Liver (tissue), 9 donors: ENCODE measurements around the gene MAP3K13. TPM values are rescaled to one million over a fixed set of nuclear protein-coding genes. Genes with fewer than 3 reads are reported as not detected.

Experiments
- DNase-seq: peaks from one replicate; pipeline ENCODE4 v3.0.0-alpha.2; 2017; ENCODE audit warnings: low spot score
- H3K27ac ChIP-seq, 2 donors: one replicate each; pipeline ENCODE4 v1.7.0; 2013; ENCODE audit warnings: inconsistent platforms in 2 of 2, low read length in 2 of 2, control low read depth in 1 of 2, low read depth in 1 of 2, mild to moderate bottlenecking in 1 of 2
- H3K27me3 ChIP-seq, 4 donors: one replicate each; pipeline versions ENCODE4 v1.6.1 to v1.7.0; 2013; ENCODE audit warnings: low read length in 3 of 4, inconsistent platforms in 1 of 4, mild to moderate bottlenecking in 1 of 4, moderate library complexity in 1 of 4; ENCODE audit not compliant: control insufficient read depth in 4 of 4, insufficient read depth in 4 of 4
- H3K36me3 ChIP-seq, 4 donors: one replicate each; pipeline versions ENCODE4 v1.6.1 to v1.7.0; 2013; ENCODE audit warnings: low read length in 3 of 4, mild to moderate bottlenecking in 3 of 4, low read depth in 1 of 4, moderate library complexity in 1 of 4; ENCODE audit not compliant: control insufficient read depth in 4 of 4, insufficient read depth in 3 of 4
- H3K4me1 ChIP-seq, 4 donors: one replicate each; pipeline versions ENCODE4 v1.6.1 to v1.7.0; 2013; ENCODE audit warnings: low read length in 3 of 4, mild to moderate bottlenecking in 3 of 4, moderate library complexity in 1 of 4; ENCODE audit not compliant: control insufficient read depth in 4 of 4, insufficient read depth in 4 of 4
- H3K4me3 ChIP-seq, 3 donors: one replicate each; pipeline versions ENCODE4 v1.6.1 to v1.7.0; 2013; ENCODE audit warnings: low read length in 3 of 3, control low read depth in 1 of 3, low read depth in 1 of 3, mild to moderate bottlenecking in 1 of 3
- H3K9ac ChIP-seq, 2 donors: one replicate each; pipeline ENCODE4 v1.7.0; 2013; ENCODE audit warnings: low read length in 2 of 2, mild to moderate bottlenecking in 2 of 2, moderate library complexity in 2 of 2, control low read depth in 1 of 2, low read depth in 1 of 2
- H3K9me3 ChIP-seq, 4 donors: one replicate each; pipeline versions ENCODE4 v1.6.1 to v1.7.0; 2013; ENCODE audit warnings: low read length in 3 of 4; ENCODE audit not compliant: control insufficient read depth in 4 of 4
- EGR1 ChIP-seq, 2 donors: IDR thresholded peaks; 2 replicates each; pipeline ENCODE4 v1.6.1; 2016 to 2018; ENCODE audit warnings: antibody characterized with exemption in 2 of 2, low read depth in 2 of 2
- FOXA1 ChIP-seq: IDR thresholded peaks from 2 replicates; pipeline ENCODE4 v1.6.1; 2016; ENCODE audit warnings: antibody characterized with exemption
- FOXA2 ChIP-seq: IDR thresholded peaks from 2 replicates; pipeline ENCODE4 v1.6.1; 2016; ENCODE audit warnings: antibody characterized with exemption
- HNF4A ChIP-seq, 2 donors: conservative IDR thresholded peaks; 2 replicates each; pipeline ENCODE4 v1.6.1; 2016; ENCODE audit warnings: antibody characterized with exemption in 2 of 2, mild to moderate bottlenecking in 2 of 2
- HNF4G ChIP-seq: IDR thresholded peaks from 2 replicates; pipeline ENCODE4 v1.6.1; 2016; ENCODE audit warnings: antibody characterized with exemption
- MAX ChIP-seq: IDR thresholded peaks from 2 replicates; pipeline ENCODE4 v1.6.1; 2016; ENCODE audit warnings: antibody characterized with exemption
- NR2F2 ChIP-seq: IDR thresholded peaks from 2 replicates; pipeline ENCODE4 v1.6.1; 2016; ENCODE audit warnings: antibody characterized with exemption
- RAD21 ChIP-seq, 2 donors: IDR thresholded peaks; 2 replicates each; pipeline ENCODE4 v1.6.1; 2016; ENCODE audit warnings: antibody characterized with exemption in 2 of 2, mild to moderate bottlenecking in 2 of 2
- RXRA ChIP-seq, 2 donors: IDR thresholded peaks; 2 replicates each; pipeline ENCODE4 v1.6.1; 2017 to 2018; ENCODE audit warnings: antibody characterized with exemption in 2 of 2, mild to moderate bottlenecking in 1 of 2
- TAF1 ChIP-seq: conservative IDR thresholded peaks from 2 replicates; pipeline ENCODE4 v1.6.1; 2016; ENCODE audit warnings: antibody characterized with exemption, mild to moderate bottlenecking
- ZBTB33 ChIP-seq: IDR thresholded peaks from 2 replicates; pipeline ENCODE4 v1.6.1; 2016; ENCODE audit warnings: antibody characterized with exemption
- WGBS: extraction: QIAGEN DNeasy Blood & Tissue Kit; methylation state at CpG from one replicate; pipeline ENCODE4 v1.1.7; 2013; 5-methylcytosine and 5-hydroxymethylcytosine counted together
- polyA plus RNA-seq, 2 donors: library from polyadenylated mRNA; stranded (reverse) in 1 of 2; unstranded in 1 of 2; fragments of 200-250 nt in 1 of 2; fragments of >200 nt in 1 of 2; fragmentation: Nextera tagmentation in 1 of 2; extraction: Ambion mirVana in 1 of 2; gene quantifications; one replicate each; pipeline versions ENCODE4 v1.2.1 to v1.2.3, GENCODE V29; 2013 to 2015
- total RNA-seq, 2 donors: library from RNA; depleted of rRNA; stranded (reverse); fragments of >200 nt; gene quantifications; one replicate each; pipeline ENCODE4 v1.2.3, GENCODE V29; 2014
- TF ChIP-seq, protein P1 (sequence below): IDR thresholded peaks from 2 replicates; pipeline ENCODE4 v1.6.1; 2016; ENCODE audit warnings: antibody characterized with exemption
- TF ChIP-seq, protein P2 (sequence below): fragments of 150-350 bp; IDR thresholded peaks from 2 replicates; pipeline ENCODE4 v1.5.1; 2017; ENCODE audit warnings: improper control_type of control experiment, low read depth, low read length; ENCODE audit not compliant: missing input control
- TF ChIP-seq, protein P3 (sequence below): IDR thresholded peaks from 2 replicates; pipeline ENCODE4 v1.6.1; 2016; ENCODE audit warnings: antibody characterized with exemption, mild to moderate bottlenecking
- donor health status: healthy.
- donor health status: healthy.
- donor health status: healthy.
- donor health status: healthy.
- donor health status: healthy.

Gene MAP3K13
- total and polyA plus RNA-seq, 4 donors = 11.3 to 38.1 (median 26.5) TPM

GRCh38 chr3:185409957-185410356, 47.0 kb downstream of the MAP3K13 start:
- no peak for DNase-seq
- Histone ChIP-seq H3K27ac (no peak overlapping the region), H3K4me1 (no peaks in the 10 kb centered on the region), H3K9me3 (no peaks in the 10 kb centered on the region), H3K4me3 (no peak overlapping the region), H3K27me3 (no peaks in the 10 kb centered on the region), H3K9ac (no peak overlapping the region), H3K36me3 (no peaks in the 10 kb centered on the region)
- TF ChIP-seq, protein P1, sequence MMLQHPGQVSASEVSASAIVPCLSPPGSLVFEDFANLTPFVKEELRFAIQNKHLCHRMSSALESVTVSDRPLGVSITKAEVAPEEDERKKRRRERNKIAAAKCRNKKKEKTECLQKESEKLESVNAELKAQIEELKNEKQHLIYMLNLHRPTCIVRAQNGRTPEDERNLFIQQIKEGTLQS = no peak
- TF ChIP-seq, protein P2, sequence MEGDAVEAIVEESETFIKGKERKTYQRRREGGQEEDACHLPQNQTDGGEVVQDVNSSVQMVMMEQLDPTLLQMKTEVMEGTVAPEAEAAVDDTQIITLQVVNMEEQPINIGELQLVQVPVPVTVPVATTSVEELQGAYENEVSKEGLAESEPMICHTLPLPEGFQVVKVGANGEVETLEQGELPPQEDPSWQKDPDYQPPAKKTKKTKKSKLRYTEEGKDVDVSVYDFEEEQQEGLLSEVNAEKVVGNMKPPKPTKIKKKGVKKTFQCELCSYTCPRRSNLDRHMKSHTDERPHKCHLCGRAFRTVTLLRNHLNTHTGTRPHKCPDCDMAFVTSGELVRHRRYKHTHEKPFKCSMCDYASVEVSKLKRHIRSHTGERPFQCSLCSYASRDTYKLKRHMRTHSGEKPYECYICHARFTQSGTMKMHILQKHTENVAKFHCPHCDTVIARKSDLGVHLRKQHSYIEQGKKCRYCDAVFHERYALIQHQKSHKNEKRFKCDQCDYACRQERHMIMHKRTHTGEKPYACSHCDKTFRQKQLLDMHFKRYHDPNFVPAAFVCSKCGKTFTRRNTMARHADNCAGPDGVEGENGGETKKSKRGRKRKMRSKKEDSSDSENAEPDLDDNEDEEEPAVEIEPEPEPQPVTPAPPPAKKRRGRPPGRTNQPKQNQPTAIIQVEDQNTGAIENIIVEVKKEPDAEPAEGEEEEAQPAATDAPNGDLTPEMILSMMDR = no peak
- TF ChIP-seq ZBTB33 = no peak
- no peak for TF ChIP-seq TAF1
- TF ChIP-seq FOXA2 = no peak
- TF ChIP-seq HNF4A (conservative IDR thresholded peaks at IDR 0.05) = no peak
- TF ChIP-seq RAD21 (IDR thresholded peaks at IDR 0.05) = no peak
- no peak for TF ChIP-seq NR2F2
- no peak for TF ChIP-seq EGR1 (IDR thresholded peaks at IDR 0.05; ENCODE audit: low read depth in 2 of 2)
- TF ChIP-seq, protein P3, sequence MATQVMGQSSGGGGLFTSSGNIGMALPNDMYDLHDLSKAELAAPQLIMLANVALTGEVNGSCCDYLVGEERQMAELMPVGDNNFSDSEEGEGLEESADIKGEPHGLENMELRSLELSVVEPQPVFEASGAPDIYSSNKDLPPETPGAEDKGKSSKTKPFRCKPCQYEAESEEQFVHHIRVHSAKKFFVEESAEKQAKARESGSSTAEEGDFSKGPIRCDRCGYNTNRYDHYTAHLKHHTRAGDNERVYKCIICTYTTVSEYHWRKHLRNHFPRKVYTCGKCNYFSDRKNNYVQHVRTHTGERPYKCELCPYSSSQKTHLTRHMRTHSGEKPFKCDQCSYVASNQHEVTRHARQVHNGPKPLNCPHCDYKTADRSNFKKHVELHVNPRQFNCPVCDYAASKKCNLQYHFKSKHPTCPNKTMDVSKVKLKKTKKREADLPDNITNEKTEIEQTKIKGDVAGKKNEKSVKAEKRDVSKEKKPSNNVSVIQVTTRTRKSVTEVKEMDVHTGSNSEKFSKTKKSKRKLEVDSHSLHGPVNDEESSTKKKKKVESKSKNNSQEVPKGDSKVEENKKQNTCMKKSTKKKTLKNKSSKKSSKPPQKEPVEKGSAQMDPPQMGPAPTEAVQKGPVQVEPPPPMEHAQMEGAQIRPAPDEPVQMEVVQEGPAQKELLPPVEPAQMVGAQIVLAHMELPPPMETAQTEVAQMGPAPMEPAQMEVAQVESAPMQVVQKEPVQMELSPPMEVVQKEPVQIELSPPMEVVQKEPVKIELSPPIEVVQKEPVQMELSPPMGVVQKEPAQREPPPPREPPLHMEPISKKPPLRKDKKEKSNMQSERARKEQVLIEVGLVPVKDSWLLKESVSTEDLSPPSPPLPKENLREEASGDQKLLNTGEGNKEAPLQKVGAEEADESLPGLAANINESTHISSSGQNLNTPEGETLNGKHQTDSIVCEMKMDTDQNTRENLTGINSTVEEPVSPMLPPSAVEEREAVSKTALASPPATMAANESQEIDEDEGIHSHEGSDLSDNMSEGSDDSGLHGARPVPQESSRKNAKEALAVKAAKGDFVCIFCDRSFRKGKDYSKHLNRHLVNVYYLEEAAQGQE = no peak
- no peak for TF ChIP-seq RXRA (IDR thresholded peaks at IDR 0.05)
- TF ChIP-seq FOXA1 = no peak
- no peak for TF ChIP-seq HNF4G
- TF ChIP-seq MAX = no peak
- 82% methylated on average over 8 of the region's 8 CpGs for WGBS

GRCh38 chr3:185411133-185411532, 48.2 kb downstream of the MAP3K13 start:
- Histone ChIP-seq H3K4me3 (no peak overlapping the region), H3K9me3 (no peaks in the 10 kb centered on the region), H3K4me1 (peaks cover 0 to 2% (median 0%) of the 10 kb centered on the region in 4 donors), H3K9ac (no peak overlapping the region), H3K36me3 (no peaks in the 10 kb centered on the region), H3K27me3 (no peaks in the 10 kb centered on the region), H3K27ac (no peak overlapping the region)
- no peak for DNase-seq
- WGBS = 91% methylated on average over 1 of the region's 1 CpG
- TF ChIP-seq HNF4A (conservative IDR thresholded peaks at IDR 0.05) (no peak), RXRA (IDR thresholded peaks at IDR 0.05) (no peak)
- TF ChIP-seq, protein P1 = no peak
